HG02970 (cell line): ENCODE results near the gene MICU1.
"Not testable (repeated sequence)": the region's sequence is repeated elsewhere in the genome, so short reads cannot be mapped to it uniquely, and the experiment has no call there.

Experiments used
- ATAC-seq: cut with Tn5 transposase; IDR thresholded peaks from one replicate; pipeline ENCODE4 v1.9.1; 2021; ENCODE audit warnings: mild to moderate bottlenecking, moderate library complexity, moderate number of reproducible peaks; ENCODE audit not compliant: unreplicated experiment, low FRiP score

The MICU1 gene

DNA sequence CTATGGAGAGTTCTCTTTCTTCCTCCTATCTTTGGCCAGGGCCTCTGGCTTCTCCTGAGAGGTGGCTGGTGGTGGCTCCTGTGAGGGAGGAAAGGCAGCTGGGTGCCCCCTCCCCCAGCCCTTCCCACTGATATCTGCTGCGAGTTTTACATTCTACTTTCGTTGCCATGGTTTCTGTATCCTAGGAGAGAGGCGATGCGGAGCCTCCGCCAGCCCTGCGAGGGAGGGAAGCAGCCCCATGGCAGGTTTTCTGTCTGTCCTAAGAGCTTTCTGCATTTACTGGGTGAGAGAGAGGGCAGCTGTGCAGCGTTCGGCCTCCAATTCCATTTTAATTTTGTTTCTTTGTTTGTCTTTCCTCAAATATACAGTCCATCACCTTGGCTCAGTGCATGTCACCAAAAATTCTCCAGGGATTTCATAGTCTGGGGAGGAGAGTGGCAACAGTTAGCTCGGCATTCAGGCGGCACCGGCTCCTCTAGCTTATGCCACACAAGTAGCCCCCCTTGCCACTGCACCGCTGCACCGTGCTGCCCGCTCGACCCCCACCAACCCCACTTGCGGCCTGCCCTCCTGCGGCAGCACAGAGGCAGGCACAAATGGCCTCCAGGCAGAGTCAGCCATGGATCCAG lies 291.6 kb downstream of the MICU1 start:
- ATAC-seq: no peak

DNA sequence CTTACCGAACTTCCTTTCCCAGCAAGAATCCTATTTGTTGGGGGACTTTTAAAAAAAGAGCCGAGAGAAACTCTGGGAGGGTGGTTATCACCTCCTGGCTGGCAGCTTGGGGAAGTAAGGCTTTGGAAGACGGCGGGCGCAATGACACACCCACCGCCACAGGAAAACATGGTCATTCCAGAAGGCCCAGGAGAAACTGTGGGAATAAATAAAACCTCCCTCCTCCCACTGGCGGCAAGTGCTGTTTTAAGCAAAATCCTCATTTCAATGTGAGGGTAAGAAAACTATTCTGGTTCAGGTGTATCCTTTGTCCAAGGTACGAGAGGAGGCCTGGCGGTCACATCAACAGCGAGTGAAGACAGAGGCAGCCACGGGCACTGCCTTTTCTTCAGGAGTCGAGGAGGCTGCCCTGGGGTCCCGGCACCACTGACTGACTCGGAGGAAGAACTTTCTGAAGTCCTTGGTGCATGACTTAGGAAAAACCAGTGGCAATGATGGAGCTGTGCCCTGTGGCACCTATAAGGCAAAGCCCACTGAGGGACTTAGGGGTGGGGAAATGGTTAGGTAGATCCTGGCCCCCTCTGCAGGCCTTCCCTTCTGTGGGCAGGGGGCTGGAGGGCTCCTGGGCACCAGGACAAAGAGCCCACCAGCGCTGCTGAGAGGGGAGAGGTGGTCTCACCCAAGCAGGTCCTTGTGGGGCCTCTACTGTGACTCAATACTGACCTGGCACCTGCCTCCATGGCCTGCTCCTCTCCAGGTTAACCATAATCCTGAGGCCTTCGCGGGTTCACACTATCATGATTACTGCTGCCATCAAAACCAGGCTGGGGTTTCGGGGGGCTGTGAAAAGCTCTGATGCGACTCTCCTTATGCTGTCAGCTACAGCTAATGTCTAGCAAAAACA lies 292.5 kb downstream of the MICU1 start:
- no peak for ATAC-seq

DNA sequence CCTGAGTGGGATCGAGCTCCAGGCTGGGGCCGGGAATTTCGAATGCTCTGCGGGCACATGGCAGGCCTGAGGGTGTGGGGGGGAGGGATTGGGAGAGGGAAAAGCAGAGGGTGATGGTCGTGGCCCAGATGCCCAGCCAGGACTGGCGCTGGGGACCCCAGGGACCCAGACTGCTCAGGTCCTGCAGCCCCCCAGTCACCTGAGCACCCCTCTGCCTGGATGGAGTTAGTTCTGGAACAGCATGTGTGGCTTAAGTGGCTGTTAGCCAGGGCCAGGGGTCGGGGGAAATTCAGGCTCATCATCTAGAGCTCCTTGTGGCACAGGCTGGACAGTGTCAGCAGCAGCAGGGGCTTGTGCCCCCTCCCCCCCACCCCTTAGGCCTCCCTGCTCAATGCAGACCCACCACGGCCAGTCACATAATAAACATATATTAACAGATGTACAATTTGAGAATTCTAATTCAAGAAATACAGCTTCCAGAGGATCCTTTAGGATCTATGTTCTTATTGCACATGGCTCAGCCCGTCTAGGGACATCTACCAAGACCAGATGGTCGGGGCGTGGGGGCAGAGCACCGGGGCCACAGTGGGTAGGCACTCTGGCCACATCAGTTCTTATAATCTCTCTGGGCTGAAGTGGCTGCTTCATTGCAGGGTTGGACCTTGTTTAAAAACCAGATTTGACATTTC lies 293.3 kb downstream of the MICU1 start:
- no peak for ATAC-seq

DNA sequence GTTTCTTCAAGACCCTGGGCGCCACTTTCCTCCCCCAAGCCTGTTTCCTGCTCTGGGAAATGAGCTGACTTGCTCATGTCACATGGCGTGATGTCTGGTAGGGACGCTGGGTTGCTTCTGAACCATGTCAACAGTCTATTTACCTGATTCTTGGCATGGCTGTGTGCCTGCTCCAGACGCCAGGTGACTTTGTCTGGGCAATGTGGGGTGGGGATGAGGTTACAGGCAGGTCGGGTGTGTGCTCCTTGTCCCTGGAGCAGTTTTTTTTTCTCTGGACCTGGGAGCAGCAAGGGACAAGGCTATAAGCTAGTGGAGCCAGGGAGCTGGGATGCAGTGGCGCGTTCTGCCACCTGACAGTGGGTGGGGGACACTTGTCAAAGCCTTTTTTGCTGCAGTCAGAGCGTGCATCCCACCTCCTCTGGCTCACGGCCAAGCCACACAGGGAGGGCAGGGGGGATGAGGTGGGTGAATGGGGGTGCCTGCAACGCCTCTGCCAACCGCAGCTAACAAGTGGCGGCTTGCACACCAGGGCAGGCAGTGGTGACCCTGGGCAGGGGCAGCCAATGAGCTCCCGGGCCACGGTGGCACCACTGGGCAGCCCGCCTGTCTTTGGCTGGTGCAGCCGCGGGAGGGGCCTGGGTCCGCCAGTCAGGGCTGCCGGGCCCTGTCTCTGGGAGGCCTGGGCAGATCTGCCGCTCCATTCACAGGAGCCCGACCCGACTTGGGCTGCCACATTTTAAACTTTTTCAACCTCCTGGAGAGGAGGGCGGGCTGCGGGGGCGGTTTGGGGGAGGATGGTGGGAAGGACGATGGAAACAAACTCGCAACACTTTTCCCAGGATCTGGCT lies 294.1 kb downstream of the MICU1 start:
- no peak for ATAC-seq

DNA sequence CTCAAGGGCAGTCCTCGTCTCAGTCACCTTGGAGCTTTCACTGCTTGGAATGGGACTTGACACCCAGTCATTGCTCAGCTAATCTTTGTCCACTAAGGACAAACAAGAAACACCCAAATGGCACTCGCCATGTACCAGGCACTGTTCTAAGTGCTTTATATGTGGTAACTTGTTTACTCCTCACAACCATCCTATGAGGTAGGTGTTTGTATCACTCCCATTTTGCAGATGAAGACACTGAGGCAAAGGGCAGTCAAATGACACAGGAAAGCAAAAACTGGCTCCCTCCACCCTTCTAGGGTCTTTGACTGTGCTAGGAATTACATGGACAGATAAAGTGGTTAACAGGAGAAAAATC lies 295.8 kb downstream of the MICU1 start:
- no peak for ATAC-seq

DNA sequence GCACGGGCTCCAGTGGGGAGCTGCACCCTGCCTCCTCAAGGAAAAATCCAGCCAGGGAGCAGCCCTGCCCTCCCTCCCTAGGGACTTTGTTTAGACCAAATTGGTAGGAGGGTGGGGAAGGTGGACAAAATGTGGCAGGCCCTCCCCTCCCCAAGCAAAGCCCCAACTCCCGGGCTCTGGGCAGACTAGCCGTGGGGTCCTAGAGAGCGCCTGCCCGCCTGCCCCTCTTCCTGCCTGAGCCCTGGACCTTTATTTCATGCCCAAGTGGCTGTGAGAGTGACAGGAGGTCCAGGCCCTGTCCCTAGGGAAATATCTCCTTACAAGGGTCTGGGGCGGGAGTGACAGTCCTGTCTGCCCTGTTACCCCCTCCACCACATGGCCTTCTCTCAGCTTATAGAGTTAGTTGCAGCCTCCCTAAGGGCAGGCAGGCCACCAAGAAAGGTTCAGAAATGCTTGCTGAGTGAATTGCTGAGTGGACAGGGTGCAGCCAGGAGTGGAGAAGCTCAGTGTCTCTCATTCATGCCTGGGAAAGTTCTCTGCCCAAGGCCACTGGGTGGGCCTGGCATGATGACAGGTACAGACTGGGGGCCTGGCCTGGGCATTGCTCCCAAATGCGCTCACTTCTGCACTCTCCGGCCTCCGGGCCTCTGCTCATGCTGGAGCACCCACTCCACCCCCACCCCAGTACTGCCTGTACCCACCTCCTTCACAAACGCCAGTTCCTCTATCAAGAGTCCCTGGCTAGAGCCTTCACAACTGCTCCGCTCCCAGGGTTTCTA lies 296.4 kb downstream of the MICU1 start:
- no peak for ATAC-seq

DNA sequence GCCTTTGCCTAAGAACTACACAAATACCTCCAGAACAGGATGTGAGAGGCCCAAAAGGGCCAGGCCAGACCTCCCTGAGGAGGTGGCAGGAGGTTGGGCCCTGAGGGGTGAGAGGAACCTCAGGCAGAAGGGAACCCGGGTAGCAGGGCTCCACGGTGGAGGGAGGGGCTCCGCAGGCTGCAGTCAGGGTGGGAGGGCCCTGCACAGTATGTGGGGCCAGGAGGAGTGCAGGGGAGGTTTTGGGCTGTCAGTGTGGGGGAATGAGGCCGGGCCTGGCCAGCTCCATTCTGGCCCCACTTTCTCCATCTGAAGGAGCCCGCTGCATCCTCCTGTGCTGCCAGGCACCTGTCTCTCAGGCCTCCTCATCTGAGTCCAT lies 297.1 kb downstream of the MICU1 start:
- no peak for ATAC-seq

DNA sequence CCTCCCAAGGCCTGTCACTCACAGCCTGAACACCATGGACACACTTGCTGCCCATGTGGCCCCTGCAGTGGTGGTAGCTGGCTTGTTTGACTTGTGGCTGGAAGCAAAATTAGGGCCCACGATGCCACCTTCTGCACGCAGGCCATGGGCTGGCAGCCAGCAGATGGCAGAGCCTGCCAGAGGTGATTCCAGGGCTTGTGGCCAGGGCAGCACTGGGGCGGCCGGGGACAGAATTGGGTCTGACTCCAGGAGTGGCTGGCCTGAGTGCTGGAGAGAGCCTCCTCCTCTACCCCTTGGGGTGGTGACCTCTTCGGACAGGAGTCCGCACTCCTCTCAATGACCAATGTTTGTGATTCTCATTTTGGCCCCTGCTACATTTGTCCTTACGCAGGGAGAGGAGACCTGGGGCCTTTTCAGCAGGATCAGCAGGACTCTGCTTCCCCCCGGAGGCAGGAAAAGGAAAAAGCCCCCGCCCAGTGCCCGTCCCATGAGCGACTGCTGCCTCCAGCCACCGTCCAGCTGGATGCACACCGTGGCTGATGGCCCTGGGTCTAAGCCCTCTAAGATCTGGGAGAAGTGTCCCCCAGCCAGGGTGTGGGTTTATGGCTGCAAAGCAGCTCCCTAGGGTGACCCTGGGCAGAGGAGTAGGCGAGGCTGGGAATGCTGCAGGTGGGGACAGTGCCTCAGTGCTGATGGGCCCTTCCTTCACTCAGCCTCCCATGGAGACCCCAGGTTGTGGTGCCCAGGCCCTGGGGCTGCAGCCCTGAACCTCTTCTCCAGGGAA lies 297.6 kb downstream of the MICU1 start:
- no peak for ATAC-seq

DNA sequence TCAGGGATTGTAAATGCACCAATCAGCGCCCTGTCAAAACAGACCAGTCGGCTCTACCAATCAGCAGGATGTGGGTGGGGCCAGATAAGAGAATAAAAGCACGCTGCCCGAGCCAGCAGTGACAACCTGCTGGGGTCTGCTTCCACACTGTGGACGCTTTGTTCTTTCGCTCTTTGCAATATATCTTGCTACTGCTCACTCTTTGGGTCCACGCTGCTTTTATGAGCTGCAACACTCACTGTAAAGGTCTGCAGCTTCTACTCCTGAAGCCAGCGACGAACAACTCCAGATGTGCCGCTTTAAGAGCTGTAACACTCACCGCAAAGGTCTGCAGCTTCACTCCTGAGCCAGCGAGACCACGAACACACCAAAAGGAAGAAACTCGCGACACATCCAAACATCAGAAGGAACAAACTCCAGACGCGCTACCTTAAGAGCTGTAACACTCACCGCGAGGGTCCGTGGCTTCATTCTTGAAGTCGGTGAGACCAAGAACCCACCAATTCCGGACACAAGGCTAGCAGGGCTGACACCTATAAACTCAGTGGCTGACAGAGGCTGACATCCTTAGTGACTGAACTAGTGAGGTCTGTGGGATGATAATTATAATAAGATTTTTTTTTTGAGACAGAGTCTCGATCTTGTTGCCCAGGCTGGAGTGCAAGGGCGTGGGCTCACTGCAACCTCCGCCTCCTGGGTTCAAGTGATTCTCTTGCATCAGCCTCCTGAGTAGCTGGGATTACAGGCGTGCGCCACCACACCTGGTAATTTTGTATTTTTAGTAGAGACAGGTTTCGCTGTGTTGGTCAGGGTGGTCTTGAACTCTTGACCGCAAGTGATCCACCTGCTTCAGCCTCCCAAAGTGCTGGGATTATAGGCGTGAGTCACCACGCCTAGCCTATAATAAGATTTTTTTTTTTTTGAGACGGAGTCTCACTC lies 298.9 kb downstream of the MICU1 start:
- not testable (repeated sequence) for ATAC-seq

DNA sequence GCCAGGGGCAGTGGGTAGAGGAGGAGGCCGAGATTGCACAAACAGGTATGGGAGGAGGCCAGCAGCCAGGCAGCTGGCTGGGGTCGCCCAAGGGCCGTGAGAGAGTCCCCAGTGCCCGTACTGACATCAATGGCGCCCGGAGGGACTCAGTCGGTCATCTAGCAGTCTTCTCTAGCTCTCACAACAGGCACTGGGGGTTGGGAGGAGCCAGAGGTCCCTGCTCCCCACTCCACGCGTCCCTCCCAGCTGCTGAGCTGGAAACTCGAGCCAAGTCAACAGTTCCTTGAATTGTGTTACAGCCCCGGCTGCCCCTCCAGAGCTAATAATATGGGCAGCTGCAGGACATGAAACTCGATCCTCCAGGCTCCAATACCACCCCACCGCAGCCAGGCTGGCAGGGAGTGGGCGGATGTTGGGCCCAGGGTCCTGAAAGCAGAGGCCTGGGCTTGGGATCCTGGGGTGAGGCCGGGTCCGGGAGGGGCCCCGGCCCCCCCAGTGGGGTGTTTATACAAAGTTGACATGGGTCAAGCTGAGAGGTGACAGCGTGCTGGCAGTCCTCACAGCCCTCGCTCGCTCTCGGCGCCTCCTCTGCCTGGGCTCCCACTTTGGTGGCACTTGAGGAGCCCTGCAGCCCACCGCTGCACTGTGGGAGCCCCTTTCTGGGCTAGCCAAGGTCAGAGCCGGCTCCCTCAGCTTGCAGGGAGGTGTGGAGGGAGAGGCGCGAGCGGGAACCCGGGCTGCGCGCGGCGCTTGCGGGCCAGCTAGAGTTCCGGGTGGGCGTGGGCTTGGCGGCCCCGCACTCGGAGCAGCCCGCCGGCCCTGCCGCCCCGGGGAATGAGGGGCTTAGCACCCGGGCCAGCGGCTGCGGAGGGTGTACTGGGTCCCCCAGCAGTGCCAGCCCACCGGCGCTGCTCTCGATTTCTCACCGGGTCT lies 300.4 kb downstream of the MICU1 start:
- ATAC-seq: not testable (repeated sequence)

DNA sequence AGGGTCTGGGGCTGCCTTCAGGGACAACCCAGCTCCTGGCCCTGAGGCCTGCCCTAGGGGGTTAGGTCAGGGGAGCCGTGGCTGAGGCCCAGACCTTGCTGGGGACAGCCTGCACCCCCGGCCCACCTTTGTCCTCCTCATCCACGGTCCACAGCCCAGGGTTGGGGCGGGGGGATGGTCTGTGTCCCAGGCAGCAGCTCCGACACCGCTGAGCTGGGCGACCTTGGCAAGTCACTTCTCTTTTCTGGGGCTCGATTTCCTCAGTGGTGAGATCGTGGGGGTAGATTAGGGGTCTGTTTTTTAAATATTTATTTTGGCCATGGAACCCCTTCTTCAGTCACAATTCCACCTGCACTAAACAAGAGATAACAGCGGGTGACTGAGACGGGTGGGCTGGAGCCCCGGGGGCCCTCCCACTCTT lies 302.1 kb downstream of the MICU1 start:
- no peak for ATAC-seq

DNA sequence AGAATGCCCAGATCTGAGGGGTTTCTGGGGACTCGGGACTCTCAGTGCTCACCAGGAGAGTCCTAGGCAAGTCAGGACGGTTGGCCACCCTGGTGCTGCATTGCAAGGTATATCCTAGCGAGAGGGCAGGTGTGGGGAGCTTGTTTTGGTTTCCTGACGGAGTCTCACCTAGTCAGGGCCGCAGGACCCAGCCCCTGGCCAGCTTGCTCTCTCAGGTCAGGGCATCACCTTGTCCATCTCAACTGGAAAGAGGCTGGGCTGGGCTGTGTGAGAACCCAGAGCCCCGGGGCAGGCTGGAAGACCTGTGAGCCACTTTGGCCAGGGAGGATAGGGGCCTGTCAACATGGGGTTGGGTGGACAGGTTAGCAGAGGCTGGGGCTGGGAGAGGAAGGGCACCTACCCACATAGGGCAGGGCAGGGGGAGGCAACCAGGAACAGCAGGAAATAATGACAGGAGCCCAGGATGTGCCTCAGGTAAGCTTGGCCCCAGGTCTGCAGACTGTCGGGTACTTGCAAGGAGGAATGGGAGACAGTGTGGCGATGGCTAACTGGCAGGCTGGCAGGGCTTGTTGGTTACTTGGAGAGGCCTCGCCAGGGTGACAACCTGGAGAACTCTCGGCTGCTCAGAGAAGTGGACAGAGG lies 302.6 kb downstream of the MICU1 start:
- no peak for ATAC-seq

DNA sequence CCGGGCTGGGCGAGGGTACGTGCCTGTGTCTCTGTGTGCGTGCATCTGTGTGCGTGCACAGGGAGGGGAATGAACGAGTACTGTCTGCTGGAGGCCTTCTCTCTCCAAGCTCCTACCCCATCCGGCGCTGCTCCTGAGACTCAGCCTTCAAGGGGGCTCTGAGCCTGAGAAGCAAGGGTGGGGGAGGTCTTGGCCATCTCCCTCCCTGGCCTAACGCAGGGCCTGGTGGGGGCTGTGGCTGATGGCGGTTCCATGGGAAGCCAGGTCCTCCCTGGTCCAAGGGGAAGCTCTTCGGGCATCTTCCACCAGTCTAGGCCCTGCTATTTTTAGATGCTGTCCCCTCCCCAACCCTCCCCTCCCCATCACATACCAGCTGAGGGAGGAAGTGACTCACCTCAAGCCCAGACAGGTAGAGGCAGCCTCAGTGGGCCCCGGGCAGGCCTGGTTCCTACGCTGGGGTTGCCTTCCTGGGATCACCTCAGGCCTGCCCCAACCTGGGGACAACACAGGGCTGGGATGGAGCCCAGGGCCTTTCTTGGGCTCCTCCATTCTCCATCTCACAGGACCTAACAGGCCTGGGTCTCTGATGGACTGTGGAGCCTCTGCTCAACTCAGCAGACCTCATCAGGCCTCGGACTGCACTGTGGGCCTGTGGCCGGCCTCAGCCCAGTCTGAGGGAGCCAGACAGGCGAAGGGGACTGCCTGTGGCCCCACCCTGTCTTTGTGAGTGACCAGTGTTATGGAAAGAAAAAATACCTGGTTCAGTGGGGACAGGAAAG lies 303.4 kb downstream of the MICU1 start:
- no peak for ATAC-seq

DNA sequence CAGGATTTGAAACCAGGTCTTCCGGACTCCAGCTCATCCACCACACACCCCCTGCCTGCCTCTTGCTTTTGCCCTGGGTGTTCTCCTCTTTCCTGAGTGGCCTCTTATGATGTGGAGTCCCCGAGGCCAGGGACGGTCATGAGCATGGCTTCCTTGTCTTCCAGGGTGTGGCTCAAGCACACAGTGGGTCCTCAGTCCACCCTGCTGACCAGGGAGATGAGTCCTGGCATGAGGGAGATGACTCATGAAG lies 303.9 kb downstream of the MICU1 start:
- ATAC-seq: no peak

DNA sequence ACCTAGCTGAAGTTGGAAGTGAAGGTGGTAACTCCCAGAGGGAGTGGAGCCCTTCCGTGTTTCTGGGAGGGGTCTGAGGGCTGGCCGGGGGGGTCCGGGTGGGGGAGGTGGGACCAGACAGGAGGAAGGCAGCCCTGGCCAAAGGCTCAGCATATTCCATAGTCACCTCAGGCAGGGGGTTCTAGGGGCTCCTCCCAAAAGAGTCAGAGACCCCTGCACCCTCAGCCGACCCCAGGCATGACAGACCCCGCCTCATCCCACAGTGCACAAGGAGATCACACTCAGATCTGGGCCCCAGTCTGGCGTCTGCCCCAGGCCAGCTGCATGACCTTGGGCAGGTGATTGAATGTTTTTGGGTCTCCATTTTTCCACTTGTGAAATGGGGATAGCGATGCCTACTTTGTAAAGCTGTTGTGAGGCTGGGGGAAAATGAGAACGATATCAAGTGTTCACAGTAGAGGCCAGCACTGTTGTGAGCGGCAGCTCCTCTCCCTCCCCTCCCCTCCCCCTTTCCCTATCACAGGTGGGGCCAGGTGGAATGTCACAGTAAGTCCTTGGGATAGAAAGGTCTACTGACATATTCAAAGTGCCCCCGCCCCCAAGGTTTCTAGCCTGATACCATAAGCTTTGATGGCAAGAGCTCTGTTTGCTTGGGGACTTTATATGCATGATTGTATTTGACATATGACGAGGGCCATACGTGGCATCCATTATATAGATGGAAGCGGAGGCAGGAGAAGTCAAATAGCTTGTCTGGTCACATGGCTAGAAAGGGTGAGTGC lies 304.4 kb downstream of the MICU1 start:
- ATAC-seq: no peak
